ENCODE results near the gene PTRH2.

PTRH2 gene

DNA sequence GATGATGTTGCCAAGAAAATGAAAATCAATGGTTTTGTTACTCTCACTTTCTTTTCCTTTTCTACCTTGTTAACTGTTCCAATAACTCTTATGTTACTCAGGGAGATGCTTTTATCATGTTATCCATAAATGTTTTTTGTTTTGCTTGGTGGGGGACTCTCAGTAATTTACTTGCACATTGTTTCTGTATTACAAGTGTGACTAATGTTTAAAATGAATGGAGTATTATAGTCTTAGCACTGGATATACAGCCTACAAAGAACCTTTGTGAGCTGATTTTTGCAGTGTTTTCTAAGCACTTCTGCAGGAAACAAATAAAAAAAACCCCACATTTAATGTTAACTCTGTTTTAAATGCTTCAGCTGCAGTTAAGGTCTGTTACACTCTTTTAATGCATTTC, 12.3 kb upstream of the PTRH2 start:
- no peak for DNase-seq (ENCODE audit: low read depth in 2 of 2)

GRCh38 chr17:59716427-59716826, 9.2 kb upstream of the PTRH2 start:
- no peak for DNase-seq (ENCODE audit: low read depth in 2 of 2)

GRCh38 chr17:59714255-59714654, 7.0 kb upstream of the PTRH2 start:
- DNase-seq (ENCODE audit: low read depth in 2 of 2) = no peak

- no peak for DNase-seq (ENCODE audit: low read depth in 2 of 2)
These were observed 5.6 kb upstream of the PTRH2 start for GRCh38 chr17:59712862-59713261.

- no peak for DNase-seq (ENCODE audit: low read depth in 2 of 2)
These were observed 4.7 kb upstream of the PTRH2 start for GRCh38 chr17:59711936-59712335.

GRCh38 chr17:59707971-59708430, 771 bp upstream of the PTRH2 start:
- DNase-seq (ENCODE audit: low read depth in 2 of 2) = no peak

GRCh38 chr17:59702304-59702703, 4.9 kb downstream of the PTRH2 start:
- no peak for DNase-seq (ENCODE audit: low read depth in 2 of 2)

- no peak for DNase-seq (ENCODE audit: low read depth in 2 of 2)
These were observed 7.4 kb downstream of the PTRH2 start for GRCh38 chr17:59699786-59700185.

DNA sequence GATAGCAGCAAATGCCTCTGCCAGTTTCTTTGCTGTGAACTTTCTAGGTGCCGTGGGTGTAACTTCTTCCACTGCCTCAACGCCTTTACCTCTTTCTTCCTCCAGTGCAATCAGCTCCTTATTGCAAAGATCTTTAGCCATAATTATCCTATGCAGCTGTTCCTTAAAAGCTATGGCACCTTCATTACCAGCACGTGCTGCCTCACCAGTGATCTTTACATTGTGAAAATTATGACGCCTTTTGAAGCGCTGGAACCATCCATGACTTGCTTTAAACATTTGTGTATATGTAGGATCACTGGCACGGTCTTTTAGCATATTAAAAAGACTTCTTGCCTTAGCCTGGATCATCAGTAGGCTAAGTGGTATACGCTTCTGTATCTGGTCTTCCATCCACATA, 8.0 kb downstream of the PTRH2 start:
- no peak for DNase-seq (ENCODE audit: low read depth in 2 of 2)

DNA sequence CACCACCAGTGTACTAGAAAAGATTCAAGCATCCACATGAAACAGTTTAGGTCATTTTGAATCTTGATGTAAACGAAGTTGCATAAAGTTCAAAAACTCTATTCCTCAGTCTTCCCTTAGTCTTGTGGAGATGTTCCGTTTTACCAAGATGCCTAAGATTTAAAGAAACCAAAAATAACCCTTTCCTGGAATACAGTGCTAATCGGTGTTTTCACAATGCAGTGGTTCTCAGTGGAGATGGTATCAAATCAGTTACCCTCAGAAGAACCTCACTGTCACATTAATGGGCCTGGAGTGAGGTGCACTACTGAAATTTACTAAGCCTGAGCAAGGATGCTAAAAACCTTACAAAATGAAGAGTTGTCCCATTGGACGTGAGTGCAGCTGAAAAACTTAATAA, 9.1 kb downstream of the PTRH2 start:
- no peak for DNase-seq (ENCODE audit: low read depth in 2 of 2)

- no peak for DNase-seq (ENCODE audit: low read depth in 2 of 2)
These were observed 10.4 kb downstream of the PTRH2 start for GRCh38 chr17:59696682-59697277.

- DNase-seq (ENCODE audit: low read depth in 2 of 2) = no peak
These were observed 11.1 kb downstream of the PTRH2 start for GRCh38 chr17:59695945-59696681.

- DNase-seq (ENCODE audit: low read depth in 2 of 2) = no peak
These were observed 12.9 kb downstream of the PTRH2 start for GRCh38 chr17:59694344-59694743.

DNA sequence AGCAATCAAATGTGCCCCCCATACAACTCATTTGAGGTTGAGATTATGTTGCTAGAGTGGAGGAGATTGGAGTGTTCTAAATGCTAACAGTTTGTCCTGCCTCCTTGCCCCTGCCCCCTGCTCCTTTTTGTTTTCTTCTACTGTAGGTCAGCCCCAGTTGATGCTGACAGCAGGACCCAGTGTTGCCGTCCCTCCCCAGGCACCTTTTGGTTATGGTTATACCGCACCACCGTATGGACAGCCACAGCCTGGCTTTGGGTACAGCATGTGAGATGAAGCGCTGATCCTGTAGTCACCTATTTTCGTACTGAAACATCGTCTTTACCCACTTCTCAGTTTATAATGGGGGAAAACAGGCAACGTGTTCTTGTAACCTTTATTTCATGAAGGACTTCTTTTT, 13.6 kb downstream of the PTRH2 start:
- DNase-seq (ENCODE audit: low read depth in 2 of 2) = no peak

DNA sequence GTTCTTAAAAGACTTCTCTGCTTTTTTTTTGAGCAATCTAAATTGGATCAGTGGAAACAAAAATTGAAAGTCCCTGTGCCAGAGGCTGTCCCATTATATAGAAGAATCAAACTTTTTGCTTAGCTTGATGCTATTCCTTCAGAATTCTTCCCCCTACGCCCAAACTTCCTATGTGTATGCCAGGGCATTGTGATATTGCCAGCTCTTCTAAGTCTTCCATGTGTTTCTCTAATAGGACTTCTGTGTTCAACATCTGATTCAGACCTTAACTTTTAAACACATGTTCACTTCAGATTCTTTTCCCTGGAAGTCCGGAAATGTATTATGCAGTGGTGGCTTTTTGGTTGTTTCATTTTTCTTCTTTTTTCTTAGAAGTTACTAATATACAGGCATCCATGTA, 18.7 kb downstream of the PTRH2 start:
- no peak for DNase-seq (ENCODE audit: low read depth in 2 of 2)

- no peak for DNase-seq (ENCODE audit: low read depth in 2 of 2)
These were observed 19.2 kb downstream of the PTRH2 start for GRCh38 chr17:59688008-59688407.

DNA sequence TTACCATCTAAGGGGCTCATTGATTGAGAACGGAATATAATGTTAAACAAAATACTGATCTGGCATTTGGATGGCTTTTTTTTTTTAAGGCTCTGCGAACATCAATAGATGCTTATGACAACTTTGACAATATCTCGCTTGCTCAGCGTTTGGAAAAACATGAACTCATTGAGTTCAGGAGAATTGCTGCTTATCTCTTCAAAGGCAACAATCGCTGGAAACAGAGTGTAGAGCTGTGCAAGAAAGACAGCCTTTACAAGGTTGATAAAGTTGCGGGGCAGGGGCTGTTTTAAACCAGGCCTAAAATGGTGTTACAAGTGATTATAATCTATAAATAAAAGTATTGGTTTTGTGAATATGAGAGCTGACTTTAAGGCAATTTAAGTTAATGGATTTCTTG, 22.3 kb downstream of the PTRH2 start:
- DNase-seq (ENCODE audit: low read depth in 2 of 2) = no peak

- no peak for DNase-seq (ENCODE audit: low read depth in 2 of 2)
These were observed 23.9 kb downstream of the PTRH2 start for GRCh38 chr17:59683283-59683682.

DNA sequence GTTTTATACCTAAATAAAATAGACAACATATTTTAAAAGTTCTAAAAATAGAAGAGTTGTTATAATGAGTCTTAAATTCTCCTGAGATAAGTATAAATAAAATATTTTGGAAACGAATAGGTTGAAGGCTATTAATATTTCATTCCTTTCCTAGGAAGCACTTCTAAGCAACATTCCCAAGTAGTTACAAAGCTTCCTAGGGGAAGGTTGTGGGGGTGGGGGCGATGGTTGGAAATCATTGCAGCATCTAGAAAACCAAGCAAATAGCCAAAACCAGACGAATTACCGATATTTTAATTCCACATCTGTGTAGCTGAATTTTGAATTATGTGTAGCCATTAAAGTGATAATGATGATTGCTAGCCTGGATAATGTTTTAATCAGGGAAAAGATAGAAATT, 26.9 kb downstream of the PTRH2 start:
- DNase-seq (ENCODE audit: low read depth in 2 of 2) = no peak

DNA sequence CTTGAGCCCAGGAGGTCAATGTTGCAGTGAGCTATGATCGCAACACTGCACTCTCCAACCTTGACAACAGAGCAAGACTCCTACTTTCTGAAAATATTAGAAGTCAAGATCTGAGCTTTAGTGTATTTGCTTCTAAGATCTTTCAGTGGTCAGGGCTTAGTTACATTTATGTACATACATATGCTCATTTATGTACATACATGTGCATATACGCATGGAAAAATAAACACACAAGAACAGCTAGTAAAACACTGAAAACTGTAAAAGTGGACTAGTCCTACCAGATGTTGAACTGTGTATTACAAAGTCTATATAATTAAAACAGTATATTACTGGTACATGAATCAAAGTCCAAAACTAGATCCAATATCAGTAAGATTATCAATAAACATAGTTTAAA, 28.3 kb downstream of the PTRH2 start:
- no peak for DNase-seq (ENCODE audit: low read depth in 2 of 2)

DNA sequence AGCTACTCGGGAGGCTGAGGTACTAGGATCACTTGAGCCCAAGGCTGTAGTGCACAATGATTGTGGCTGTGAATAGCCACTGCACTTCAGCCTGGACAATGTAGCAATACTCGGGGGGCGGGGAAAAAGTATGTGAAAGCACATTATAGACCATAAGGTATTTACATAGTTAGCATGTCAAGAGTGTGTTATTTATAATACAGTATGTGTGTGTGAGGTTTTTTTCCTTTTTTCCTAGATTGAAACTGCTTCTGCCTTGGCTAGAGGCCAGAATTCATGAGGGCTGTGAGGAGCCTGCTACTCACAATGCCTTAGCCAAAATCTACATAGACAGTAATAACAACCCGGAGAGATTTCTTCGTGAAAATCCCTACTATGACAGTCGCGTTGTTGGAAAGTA, 30.5 kb downstream of the PTRH2 start:
- no peak for DNase-seq (ENCODE audit: low read depth in 2 of 2)

DNA sequence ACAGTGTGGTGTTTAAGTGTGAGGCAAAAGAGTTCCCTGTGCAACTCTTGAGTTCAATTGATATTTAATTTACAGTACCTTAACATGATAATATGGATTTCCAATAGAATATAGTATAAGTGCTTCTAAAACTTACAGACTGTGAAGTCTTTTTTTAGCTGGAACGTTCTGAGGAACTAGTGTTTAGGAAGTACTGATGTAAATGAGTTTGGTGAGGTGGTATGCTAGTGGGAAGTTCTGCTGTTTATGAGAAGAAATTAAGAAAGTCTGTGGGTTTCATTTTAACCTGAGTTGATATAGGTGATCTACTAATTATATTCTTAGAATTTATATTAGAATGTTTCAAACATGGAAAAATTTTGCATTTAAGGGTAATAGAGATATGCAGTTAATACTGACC, 32.0 kb downstream of the PTRH2 start:
- DNase-seq (ENCODE audit: low read depth in 2 of 2) = no peak

- DNase-seq (ENCODE audit: low read depth in 2 of 2) = no peak
These were observed 35.8 kb downstream of the PTRH2 start for GRCh38 chr17:59671386-59671785.

DNA sequence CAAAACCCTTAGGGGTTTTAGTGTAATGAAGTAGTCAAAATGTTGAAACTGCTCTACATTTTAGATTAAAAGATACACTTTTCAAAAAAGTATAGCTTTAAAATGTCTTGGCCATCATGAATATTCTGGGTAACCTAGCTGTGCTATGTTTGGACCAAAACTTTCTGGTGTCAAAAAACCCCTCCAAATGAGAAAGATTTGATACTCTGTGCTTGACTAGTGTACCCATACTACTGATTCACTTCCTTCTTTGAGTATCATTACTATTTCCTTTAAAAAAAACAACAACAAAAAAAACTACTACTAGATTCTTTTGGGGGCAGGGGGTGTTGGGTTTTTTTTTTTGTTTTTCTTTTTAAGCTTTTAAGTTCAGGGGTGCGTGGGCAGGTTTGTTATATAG, 37.3 kb downstream of the PTRH2 start:
- no peak for DNase-seq (ENCODE audit: low read depth in 2 of 2)
